Parathyroid adenoma (tissue), 2 donors: ENCODE measurements around the gene IGF1R.

ENCODE experiments used
- H2AFZ ChIP-seq: fragments of 300-600 bp; sonication (generic); one replicate; pipeline ENCODE4 v1.7.0; 2017; ENCODE audit warnings: antibody characterized with exemption, mild to moderate bottlenecking
- H3K27ac ChIP-seq: fragments of 300-600 bp; sonication (generic); one replicate; pipeline ENCODE4 v1.7.0; 2017
- H3K27me3 ChIP-seq: fragments of 300-600 bp; sonication (generic); one replicate; pipeline ENCODE4 v1.7.0; 2017; ENCODE audit warnings: low read length; ENCODE audit not compliant: control insufficient read depth, insufficient read depth
- H3K36me3 ChIP-seq: fragments of 300-600 bp; sonication (generic); one replicate; pipeline ENCODE4 v1.7.0; 2017; ENCODE audit warnings: low read length; ENCODE audit not compliant: control insufficient read depth, insufficient read depth
- H3K4me1 ChIP-seq: fragments of 300-600 bp; sonication (generic); one replicate; pipeline ENCODE4 v1.7.0; 2017; ENCODE audit warnings: control low read depth
- H3K4me2 ChIP-seq: fragments of 300-600 bp; sonication (generic); one replicate; pipeline ENCODE4 v1.7.0; 2017; ENCODE audit warnings: low read length
- H3K4me3 ChIP-seq: fragments of 300-600 bp; sonication (generic); one replicate; pipeline ENCODE4 v1.7.0; 2017; ENCODE audit warnings: low read depth, low read length
- H3K79me2 ChIP-seq: fragments of 300-600 bp; sonication (generic); one replicate; pipeline ENCODE4 v1.7.0; 2017; ENCODE audit warnings: control low read depth
- H3K9ac ChIP-seq: fragments of 300-600 bp; sonication (generic); one replicate; pipeline ENCODE4 v1.7.0; 2017; ENCODE audit warnings: mild to moderate bottlenecking
- H3K9me3 ChIP-seq: fragments of 300-600 bp; sonication (generic); one replicate; pipeline ENCODE4 v1.7.0; 2017; ENCODE audit warnings: low read length; ENCODE audit not compliant: control insufficient read depth
- CTCF ChIP-seq: fragments of 300-600 bp; sonication (generic); IDR thresholded peaks from one replicate; pipeline ENCODE4 v1.7.0; 2017; ENCODE audit warnings: antibody characterized with exemption, mild to moderate bottlenecking
- donor health status: primary hyperparathyroidism.

IGF1R gene

GRCh38 chr15:98938105-98938417 is 289.7 kb downstream of the IGF1R start:
- H3K79me2 ChIP-seq, result no peaks in the 10 kb centered on the region
- H3K9me3 ChIP-seq, result no peaks in the 10 kb centered on the region
- no peaks in the 10 kb centered on the region for H3K36me3 ChIP-seq
- no peaks in the 10 kb centered on the region for H3K27me3 ChIP-seq
- no peak overlapping the region for H3K4me3 ChIP-seq
- TF ChIP-seq CTCF, result no peak
- H2AFZ ChIP-seq, result no peak overlapping the region
- no peak overlapping the region for H3K9ac ChIP-seq
- peaks cover 7% of the 10 kb centered on the region for H3K4me1 ChIP-seq
- H3K27ac ChIP-seq, result no peak overlapping the region
- no peak overlapping the region for H3K4me2 ChIP-seq

DNA sequence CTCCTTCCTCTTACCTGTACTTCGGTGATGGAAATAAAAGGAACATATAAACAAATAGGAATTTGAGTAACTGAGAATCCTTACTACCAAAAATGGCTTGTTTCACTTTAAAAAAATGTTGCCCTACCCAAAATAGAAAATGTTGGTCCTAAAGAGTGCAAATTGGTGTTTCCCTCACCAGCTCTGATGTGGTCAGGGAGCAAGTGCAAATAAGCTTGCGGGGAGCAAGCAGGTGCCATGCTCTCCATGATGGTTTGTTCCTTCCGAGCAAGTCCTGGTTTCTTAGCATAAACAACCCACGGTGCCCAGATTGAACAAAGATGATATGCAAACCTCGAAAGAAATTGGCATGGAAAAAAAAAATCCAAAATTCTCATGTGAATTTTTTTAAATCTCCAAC is 290.5 kb downstream of the IGF1R start:
- no peak overlapping the region for H2AFZ ChIP-seq
- no peak overlapping the region for H3K4me2 ChIP-seq
- H3K9ac ChIP-seq, result no peak overlapping the region
- H3K27ac ChIP-seq, result no peak overlapping the region
- no peaks in the 10 kb centered on the region for H3K79me2 ChIP-seq
- no peaks in the 10 kb centered on the region for H3K9me3 ChIP-seq
- H3K4me3 ChIP-seq, result no peak overlapping the region
- no peak for TF ChIP-seq CTCF
- no peaks in the 10 kb centered on the region for H3K36me3 ChIP-seq
- peaks cover 13% of the 10 kb centered on the region for H3K4me1 ChIP-seq
- no peaks in the 10 kb centered on the region for H3K27me3 ChIP-seq

GRCh38 chr15:98939311-98940080 is 291.2 kb downstream of the IGF1R start:
- Histone ChIP-seq H3K36me3 (no peaks in the 10 kb centered on the region), H3K4me2 (no peak overlapping the region), H3K9me3 (no peaks in the 10 kb centered on the region), H3K79me2 (no peaks in the 10 kb centered on the region), H2AFZ (no peak overlapping the region), H3K4me3 (no peak overlapping the region), H3K4me1 (peaks cover 16% of the 10 kb centered on the region), H3K9ac (no peak overlapping the region), H3K27me3 (no peaks in the 10 kb centered on the region), H3K27ac (no peak overlapping the region)
- no peak for TF ChIP-seq CTCF

DNA sequence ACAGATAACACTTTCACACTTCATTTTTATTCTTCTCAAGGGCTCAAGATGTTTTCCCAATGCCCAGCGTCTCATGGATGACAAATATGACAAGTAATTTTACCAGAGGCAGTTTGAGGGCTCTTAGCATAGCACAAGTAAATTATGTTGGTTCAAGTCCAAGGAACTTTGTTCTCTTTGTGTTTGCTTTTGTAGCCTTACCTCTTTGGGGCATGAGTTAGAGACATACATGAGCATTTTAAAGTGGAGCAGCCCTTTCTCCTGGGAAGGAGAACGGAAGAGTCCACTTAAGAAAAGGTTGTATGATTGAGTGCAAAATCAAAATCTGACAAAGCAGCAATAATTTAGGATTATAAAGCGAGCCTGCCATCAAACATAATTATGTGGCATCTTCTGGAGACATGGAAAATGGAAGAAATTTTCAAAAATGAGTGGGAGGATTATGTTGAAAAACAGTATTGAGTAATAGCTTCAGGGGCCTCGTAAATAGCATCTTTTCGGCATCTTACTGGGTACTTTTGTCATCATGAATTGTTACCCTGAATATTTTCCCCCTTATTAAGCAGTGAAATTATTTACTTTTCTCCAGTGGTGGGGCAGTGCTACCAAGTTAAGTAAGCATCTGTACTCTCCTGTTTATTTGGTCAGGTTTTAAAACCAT is 293.4 kb downstream of the IGF1R start:
- Histone ChIP-seq H3K9me3 (no peaks in the 10 kb centered on the region), H2AFZ (no peak overlapping the region), H3K27ac (no peak overlapping the region), H3K36me3 (no peaks in the 10 kb centered on the region), H3K4me3 (no peak overlapping the region), H3K79me2 (no peaks in the 10 kb centered on the region), H3K9ac (no peak overlapping the region), H3K27me3 (no peaks in the 10 kb centered on the region), H3K4me1 (peaks cover 19% of the 10 kb centered on the region), H3K4me2 (no peak overlapping the region)
- TF ChIP-seq CTCF, result no peak

DNA sequence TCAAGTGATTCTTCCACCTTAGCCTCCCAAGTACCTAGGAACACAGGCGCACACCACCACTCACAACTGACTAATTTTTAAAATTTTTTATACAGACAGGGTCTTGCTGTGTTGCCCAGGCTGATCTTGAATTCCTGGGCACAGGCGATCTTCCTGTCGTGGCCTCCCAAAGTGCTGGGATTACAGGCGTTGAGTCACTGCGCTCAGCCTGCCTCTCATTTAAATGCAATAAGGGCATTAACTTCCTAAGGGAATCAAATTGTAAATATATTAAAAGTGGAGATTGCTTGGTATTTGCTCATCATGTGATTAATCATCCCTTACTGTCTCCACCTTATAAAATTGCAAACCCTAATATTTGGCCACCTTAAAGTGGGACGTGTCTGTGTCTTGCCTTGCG is 294.1 kb downstream of the IGF1R start:
- Histone ChIP-seq H3K9ac (no peak overlapping the region), H3K4me2 (no peak overlapping the region), H3K27me3 (no peaks in the 10 kb centered on the region), H3K79me2 (no peaks in the 10 kb centered on the region), H3K27ac (peak overlapping the region; percentile 94), H3K9me3 (no peaks in the 10 kb centered on the region), H3K4me1 (peaks cover 19% of the 10 kb centered on the region), H3K36me3 (no peaks in the 10 kb centered on the region), H3K4me3 (no peak overlapping the region), H2AFZ (no peak overlapping the region)
- no peak for TF ChIP-seq CTCF
